NCI-H2081 treated with DMSO at 0.1 percent for 48 hours (cell line): ENCODE measurements around the gene DNAL1.
A peak's percentile ranks its signal among the peaks of the same experiment; 100 is the strongest.
"Not testable (repeated sequence)": the region's sequence is repeated elsewhere in the genome, so short reads cannot be mapped to it uniquely, and the experiment has no call there.

Experiments used
- DNase-seq: peaks from one replicate; lab custom pipeline; 2025; lab: John Stamatoyannopoulos, UW

Gene DNAL1, protein sequence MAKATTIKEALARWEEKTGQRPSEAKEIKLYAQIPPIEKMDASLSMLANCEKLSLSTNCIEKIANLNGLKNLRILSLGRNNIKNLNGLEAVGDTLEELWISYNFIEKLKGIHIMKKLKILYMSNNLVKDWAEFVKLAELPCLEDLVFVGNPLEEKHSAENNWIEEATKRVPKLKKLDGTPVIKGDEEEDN

DNA sequence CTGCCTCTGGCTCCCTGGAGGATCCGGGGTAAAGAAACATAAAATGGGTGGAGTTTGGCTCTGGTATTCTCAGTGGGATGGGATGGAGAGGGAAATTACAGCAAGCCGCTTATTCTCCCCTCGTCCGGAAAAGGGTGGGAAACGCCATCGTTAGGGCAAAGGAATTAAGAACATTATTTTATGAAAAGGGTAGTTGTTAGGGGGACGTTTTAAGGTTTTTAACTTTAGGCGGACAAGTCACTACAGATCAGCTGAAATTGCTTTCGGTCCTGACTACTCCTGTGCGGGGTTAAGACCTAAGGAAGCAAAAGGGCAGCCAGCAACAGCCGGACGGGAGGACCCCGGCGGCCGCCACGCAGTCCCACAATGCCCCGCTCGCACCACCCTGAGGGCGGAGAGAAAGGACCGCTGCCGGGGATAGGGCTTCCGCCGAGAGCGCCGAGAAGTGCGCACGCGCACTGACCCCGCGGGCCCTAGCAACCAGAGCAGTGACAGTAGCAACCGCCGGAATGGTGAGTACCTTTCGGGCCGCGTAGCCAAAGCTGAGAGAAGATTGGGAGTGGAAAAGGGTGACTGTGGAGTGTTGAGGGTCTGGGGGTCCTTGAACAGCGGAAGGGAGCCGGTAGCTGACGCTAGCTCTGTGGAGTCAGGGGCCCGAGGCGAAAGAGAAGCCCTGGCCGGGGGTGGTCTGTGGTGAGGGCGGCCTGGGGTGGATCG is at the start of gene DNAL1:
Gene DNAL1 (plus strand): TSS at position 456 of the 717 bp plus-strand sequence. CDS start 54 bp downstream, at position 510.
- peak; percentile 69 for DNase-seq

DNA sequence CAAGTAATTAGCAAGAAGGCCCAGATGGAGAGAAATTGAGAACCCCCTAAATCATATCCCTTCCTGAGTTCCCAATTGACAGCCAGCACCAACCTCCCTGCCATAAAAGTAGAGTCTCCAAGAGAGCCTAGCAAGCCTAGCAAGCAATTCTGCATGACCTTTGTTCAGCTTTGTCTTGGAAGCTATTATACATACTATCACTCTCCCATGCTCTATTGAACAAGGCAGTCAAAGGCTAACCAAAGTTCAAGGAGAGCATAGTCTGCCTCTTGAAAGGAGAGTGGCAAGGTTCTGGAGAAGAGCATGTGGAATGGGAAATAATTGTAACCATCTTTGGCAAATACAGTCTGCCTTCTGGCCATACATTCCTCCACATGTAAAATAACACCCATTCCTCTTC is 45.3 kb upstream of the DNAL1 start:
- no peak for DNase-seq

DNA sequence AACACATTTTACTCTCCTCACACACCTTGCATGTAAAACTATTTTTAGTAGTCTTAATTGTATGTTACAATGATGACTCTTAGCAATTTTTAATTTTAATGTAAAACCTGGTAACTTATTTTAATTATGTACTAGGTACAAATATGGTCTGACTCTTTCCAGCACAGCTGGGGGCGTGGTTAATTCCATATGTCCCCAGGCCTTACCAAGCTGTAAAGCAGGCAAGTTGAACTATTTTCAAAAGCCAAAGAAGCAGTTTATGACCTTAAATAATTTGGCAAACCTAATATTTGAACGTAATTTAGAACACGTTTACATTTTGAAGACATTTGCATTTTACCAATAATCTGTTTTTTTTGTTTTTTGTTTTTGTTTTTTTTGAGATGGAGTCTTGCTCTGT is 41.8 kb upstream of the DNAL1 start:
- no peak for DNase-seq

DNA sequence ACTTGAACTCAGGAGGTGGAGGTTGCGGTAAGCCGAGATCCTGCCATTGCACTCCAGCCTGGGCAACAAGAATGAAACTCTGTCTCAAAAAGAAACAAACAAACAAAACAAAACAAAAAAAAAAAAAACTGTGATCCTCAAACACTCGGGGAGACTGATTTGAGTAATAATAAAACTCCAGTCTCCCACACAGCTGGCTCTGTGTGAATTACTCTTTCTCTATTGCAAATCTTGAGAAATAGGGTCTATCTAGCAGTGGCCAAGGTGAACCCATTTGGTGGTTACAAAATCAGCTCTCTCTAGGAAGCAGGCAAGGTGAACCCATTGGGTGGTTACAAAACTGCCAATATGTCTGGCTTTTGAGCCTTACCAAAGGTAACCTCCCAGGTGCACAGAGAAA is 38.5 kb upstream of the DNAL1 start:
- DNase-seq: no peak

DNA sequence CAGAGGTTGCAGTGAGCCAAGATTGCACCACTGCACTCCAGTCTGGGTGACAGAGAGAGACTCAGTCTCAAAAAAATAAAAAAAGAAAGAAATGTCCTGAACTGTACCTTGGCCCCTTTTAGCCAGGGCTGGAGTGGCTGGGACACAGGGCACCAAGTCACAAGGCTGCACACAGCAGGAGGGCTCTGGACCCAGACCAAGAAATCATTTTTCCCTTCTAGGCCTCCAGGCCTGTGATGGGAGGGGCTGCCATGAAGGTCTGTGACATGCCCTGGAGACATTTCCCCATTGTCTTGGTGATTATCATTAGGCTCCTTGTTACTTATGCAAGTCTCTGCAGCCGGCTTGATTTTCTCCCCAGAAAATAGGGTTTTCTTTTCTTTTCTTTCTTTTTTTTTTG is 37.5 kb upstream of the DNAL1 start:
- DNase-seq: no peak

DNA sequence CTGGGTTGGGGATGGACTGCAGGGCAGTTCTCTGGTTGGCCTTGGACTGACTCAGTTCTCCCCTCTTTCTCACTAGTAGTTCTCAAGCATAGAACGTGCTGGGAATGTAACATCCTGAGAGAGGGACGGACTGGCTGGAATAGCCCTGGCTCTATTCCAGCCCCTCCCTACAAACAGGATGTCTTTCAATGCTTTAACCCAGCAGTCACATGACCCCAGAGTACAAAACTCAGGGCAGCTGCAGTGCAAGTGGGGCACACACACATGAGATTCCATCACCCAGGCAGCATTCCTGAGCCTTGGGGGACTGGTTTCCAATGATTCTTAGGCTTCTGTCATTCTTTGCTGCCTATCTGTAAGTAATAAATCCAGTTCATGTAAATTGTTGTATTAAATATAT is 34.1 kb upstream of the DNAL1 start:
- DNase-seq: no peak

DNA sequence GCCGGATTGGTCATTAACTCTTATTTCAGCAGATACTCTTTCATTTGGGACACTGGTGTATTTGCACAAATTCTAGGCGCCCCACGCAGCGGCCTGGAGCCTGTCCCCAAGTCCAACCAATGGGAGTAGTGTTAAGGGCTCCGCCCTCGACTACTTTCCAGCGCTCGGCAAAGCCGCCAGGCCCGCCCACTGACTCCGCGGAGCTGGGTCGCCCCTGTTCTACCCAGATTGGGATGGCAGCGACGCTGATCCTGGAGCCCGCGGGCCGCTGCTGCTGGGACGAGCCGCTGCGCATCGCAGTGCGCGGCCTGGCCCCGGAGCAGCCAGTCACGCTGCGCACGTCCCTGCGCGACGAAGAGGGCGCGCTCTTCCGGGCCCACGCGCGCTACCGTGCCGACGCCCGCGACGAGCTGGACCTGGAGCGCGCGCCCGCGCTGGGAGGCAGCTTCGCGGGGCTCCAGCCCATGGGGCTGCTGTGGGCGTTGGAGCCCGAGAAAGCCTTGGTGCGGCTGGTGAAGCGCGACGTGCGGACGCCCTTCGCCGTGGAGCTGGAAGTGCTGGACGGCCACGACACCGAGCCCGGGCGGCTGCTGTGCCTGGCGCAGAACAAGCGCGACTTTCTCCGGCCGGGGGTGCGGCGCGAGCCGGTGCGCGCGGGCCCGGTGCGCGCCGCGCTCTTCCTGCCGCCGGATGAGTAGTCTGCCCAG is 32.3 kb upstream of the DNAL1 start, which contains the start of gene ACOT6:
Gene ACOT6 (plus strand): TSS at position 179 of the 707 bp plus-strand sequence. CDS start 55 bp downstream, at position 234.
- DNase-seq: no peak

DNA sequence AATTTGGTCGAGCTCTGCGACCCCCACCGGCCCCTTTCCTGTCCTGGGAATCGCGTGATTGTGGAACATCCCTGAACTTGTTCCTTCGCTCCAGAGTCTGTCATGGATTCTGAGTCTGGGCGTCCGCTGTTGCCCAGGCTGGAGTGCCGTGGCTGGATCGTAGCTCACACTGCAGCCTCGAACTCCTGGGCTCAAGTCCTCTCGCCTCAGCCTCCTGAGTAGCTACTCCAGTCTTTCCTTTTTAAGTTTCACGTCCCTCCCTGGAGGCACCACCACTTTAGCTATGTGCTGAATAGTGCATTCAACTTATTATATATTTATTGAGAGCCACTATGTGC is 31.8 kb upstream of the DNAL1 start:
- no peak for DNase-seq

DNA sequence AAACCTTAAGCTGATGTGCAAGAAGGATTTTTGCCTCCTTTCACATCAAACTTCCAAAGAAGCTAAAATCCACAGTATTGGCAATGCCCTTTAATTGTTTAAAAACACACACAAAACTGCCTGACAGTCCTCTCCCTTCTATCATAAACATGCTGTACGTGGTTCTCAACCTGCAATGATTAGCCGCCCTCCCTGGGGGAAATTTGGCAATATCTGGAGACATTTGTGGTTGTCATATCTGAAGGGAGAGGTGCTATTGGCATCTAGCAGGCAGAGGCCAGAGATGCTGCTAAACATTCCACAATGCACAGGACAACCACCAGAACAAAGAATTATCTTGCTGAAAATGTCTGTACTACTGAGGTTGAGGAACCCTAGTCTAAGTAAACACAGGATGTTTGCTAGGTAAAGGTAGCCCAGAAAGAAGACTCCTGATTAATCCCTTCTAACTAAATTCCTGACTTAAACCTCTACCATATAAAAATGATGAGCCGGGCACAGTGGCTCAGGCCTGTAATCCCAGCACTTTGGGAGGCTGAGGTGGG is 31.3 kb upstream of the DNAL1 start:
- DNase-seq: no peak

DNA sequence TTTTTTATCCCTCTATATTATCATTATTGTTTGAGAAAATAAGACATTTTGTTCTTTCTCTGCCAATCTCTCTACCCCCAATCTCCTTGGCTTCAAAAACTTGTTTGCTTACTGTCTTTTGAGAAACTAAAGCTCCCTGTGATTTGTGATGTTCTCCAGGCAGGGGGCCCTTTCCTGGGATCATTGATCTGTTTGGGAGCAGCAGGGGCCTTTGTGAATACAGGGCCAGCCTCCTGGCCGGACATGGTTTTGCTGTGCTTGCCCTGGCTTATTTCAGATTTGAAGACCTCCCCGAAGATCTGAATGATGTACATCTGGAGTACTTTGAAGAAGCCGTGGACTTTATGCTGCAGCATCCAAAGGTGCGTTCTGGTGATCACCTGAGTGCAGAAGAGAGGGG is 28.0 kb upstream of the DNAL1 start:
- no peak for DNase-seq

DNA sequence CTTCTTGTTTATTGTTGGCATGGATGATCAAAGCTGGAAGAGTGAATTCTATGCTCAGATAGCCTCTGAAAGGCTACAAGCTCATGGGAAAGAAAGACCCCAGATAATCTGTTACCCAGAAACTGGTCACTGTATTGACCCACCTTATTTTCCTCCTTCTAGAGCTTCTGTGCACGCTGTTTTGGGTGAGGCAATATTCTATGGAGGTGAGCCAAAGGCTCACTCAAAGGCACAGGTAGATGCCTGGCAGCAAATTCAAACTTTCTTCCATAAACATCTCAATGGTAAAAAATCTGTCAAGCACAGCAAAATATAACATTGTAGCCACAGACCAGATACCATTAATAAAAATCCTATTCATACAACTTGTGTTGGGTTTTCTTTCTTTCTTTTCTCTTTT is 25.3 kb upstream of the DNAL1 start:
- DNase-seq: no peak

DNA sequence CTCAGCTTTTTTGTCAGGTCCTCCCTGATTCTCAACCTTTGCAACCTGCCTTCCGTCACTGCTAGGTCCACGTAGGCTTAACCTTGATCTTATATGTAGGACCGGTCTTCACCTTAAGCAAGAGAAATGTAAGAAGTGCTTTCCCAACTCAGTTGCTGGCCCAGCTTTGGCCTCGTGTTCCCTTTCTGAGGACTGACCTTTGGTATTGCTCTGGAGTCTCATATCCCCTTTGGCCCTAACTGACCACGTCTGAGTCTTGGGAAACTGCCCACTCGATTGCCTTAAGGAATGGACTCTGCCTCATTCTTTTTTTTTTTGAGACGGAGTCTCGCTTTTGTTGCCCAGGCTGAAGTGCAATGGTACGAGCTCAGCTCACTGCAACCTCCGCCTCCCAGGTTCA is 24.5 kb upstream of the DNAL1 start:
- no peak for DNase-seq

DNA sequence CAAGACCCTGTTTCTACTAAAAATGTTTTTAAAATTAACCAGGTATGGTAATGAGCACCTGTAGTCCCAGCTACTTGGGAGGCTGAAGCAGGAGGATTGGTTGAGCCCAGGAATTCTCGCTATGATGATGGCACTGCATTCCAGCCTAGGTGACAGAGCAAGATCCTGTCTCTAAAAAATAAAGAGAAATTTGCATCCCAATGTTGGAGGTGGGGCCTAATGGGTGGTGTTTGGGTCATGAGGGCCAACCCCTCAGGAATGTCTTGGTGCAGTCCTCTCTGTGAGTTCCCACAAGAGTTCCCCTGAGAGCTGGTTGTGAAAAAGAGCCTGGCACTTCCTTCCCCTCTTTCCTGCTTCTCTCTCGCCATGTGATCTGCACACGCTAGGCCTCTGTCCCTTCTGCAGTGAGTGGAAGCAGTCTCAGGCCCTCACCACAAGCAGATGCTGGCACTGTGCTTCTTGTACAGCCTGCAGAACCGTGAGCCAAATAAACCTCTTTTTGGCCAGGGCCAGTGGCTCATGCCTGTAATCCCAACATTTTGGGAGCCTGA is 21.2 kb upstream of the DNAL1 start:
- no peak for DNase-seq

DNA sequence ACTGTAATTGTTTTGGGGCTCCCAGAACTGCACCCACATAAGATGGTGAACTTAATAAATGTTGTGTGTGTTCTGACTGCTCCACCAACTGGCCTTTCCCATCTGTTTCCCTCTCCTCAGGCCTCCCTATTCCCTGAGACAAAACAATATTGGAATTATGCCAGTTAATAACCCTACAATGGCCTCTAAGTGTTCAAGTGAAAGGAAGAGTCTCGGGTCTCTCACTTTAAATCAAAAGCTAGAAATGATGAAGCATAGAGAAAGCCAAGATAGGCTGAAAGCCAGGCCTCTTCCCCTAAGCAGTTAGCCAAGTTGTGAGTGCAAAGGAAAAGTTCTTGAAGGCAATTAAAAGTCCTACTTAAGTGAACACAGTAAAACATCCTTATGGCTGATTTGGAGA is 19.1 kb upstream of the DNAL1 start:
- no peak for DNase-seq

DNA sequence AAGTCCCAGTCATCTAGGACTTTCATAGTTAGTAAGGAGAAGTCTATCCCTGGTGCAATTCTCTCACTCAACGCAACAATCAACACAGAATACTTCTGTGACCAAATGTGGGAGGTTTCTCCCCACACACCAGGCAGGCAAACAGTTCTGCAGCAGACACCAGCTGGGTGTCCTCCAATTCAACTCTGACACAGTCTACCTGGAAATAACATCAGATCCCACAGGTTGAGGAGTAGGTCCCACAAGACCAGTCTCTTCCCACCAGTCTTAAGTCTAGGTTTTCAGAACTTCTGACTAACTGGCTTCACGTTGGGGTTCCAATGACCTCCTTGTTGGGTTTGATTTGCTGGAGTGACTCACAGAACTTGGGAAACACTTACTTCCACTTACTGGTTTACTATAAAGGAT is 17.6 kb upstream of the DNAL1 start:
- DNase-seq: no peak

DNA sequence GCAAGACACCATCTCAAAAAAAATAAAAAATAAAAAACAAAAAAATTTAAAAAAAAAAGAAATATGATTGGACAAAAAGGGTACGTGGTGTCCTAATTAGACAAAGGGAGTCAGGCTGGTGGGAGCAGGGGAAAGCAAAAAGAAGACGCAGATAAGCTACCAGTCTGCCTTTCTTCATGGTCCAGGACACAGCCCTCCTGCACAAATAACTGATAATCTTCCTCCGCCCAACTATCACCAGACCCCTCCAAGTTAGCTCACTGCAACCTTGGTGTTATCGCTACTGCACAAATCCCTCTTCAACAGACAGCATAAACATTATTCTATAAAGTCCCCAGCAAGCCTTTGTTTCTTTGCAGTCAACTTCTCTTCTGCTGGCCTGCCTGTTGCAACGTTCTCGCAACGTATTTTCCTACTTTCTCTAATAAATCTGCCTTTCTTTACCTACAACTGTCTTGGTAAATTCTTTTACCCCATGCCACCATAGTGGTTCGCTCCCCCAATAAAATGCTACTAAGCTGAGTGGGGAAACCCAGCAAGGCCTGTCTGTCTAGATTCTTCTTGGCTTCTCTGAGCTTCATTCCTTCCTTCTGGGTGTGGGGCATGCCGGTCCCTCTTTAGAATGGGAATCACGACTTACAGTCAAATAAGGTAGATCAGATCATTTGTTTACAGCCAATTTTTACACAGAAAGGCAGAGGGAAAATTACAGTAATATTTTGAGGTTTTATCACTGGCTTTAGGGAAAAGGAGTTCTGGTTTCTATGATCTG is 14.6 kb upstream of the DNAL1 start:
- no peak for DNase-seq

DNA sequence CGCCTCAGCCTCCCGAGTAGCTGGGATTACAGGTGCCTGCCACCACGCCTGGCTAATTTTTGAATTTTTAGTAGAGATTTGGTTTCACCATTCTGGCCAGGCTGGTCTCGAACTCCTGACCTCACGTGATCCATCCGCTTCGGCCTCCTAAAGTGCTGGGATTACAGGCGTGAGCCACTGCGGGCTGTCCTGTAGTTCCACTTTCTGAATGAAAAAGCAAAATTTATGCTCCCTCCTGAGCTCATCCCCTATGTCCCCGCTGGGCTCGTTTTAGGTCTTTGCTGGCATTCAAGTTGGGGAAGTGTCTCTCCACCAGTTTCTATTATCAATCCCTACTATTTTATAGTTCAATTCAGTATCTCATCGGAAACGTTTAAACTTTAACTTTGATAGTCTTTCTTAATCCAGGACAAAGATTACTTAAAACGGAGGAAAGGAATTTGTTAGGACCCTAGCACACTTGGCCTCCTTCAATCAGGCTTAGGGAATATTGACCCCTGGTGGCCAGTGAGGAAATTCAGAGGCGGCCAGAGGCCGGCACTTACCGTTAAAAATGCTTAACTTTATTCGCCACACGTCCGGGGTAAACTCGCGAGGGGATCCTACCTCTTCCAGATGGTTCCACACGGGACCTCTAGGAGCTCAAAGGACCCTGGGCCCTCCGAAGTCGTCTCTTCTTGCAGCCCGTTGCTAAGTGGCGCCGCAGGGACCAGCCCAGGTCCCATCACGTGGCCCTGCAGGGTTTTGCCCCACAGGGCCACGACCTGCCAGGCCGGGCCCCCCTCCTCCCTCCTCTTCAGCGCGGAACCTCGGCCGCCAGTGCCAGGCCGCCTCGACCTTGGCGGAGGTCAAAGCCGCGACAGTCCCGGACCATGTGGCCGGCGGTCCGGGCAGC is 11.4 kb upstream of the DNAL1 start:
- peak; percentile 14 for DNase-seq

DNA sequence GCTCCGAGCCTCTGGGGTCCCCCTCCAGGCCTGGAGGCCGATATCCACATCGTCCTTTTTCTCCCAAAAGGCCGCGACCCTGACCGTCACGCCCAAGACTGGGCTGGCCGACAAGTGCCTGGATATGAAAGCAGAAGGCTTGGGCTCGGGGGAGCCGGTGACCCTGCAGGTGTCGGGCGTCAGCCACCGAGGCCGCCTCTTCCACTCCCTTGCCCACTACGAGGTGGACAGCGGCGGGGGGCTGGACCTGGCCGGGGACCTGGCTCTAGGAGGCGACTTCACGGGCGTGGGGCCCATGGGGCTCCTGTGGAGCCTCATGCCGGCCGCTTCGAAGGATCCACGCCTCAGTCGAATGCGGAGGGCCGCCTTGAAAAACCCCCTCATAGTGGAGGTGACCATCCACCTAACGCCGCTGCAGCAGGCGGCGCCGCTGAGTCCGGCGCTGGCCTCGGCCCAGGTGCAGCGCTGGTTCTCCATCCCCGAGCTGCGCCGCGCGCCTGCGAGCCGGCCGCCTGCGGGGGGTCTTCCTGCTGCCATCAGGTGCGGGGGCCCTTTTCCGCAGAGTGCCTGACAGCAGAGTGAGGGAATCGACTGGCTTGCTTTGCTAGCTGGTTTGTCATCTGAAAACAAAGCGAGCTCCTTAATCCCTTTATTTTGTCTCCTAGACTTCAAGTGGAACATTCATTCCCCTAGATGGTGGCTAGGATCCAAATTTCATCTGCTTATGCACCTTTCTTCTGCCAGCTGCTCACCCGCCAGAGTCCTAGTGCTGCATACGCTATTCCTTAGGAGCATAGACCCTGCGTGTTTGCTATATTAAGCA is 10.6 kb upstream of the DNAL1 start:
- DNase-seq: no peak

DNA sequence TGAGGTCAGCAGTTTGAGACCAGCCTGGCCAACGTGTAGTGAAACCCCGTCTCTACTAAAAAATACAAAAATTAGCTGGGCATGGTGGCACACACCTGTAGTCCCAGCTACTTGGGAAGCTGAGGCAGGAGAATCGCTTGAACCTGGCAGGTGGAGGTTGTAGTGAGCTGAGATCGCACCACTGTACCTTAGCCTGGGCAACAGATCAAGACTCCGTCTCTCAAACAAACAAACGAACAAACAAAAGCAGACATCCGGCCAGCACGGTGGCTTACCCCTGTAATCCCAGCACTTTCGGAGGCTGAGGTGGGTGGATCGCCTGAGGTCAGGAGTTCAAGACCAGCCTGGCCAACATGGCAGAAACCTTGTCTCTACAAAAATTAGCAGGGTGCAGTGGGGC is 8.4 kb upstream of the DNAL1 start:
- not testable (repeated sequence) for DNase-seq

DNA sequence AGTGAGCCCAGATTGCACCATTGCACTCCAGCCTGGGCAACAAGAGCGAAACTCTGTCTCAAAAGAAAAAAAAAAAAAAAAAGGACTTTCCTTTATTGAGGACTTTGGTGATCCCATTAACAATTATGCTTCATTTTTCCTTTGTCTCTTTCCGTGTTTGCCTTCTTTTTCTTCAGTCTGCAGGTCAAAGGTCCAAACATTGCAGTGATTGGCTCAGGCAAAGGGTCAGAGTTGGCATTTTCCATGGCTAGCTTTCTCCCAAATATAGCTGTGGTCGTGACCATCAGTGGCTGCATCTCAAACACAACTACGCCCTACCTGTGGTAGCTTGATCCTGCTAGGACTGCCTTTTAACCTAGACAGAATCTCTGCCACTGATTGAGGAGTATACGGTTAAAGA is 7.0 kb upstream of the DNAL1 start:
- no peak for DNase-seq
